GM12865 (cell line): Measurements from ENCODE around the gene SDHAF2.

Source experiments
- DNase-seq: peaks from one replicate; pipeline ENCODE4 v3.0.0; 2010; ENCODE audit warnings: low read depth
- H3K4me3 ChIP-seq: 2 replicates; pipeline ENCODE4 v1.5.1; 2011; ENCODE audit warnings: mild to moderate bottlenecking, low read depth, low read length, control low read depth
- CTCF ChIP-seq: IDR thresholded peaks from 2 replicates; pipeline ENCODE4 v1.5.1; 2011; ENCODE audit warnings: low read length, control low read depth, low read depth, inconsistent platforms; ENCODE audit not compliant: insufficient read depth; ENCODE audit errors: missing control alignments

The SDHAF2 gene

GRCh38 chr11:61401573-61401972 is 28.4 kb upstream of the SDHAF2 start:
- no peak for TF ChIP-seq CTCF
- no peak for DNase-seq
- no peak overlapping the region for H3K4me3 ChIP-seq

GRCh38 chr11:61403658-61404057 is 26.3 kb upstream of the SDHAF2 start:
- DNase-seq = no peak
- no peak for TF ChIP-seq CTCF
- H3K4me3 ChIP-seq = no peak overlapping the region

- no peak overlapping the region for H3K4me3 ChIP-seq
- DNase-seq = no peak
- TF ChIP-seq CTCF = no peak
Measured at GRCh38 chr11:61404103-61404502, 25.8 kb upstream of the SDHAF2 start.

- no peak for TF ChIP-seq CTCF
- H3K4me3 ChIP-seq = no peak overlapping the region
- DNase-seq = no peak
Measured at GRCh38 chr11:61404641-61405040, 25.3 kb upstream of the SDHAF2 start.

GRCh38 chr11:61406067-61406466 is 23.9 kb upstream of the SDHAF2 start:
- no peak for DNase-seq
- no peak for TF ChIP-seq CTCF
- no peak overlapping the region for H3K4me3 ChIP-seq

GRCh38 chr11:61406991-61407728 is 22.8 kb upstream of the SDHAF2 start:
- DNase-seq = no peak
- no peak for TF ChIP-seq CTCF
- H3K4me3 ChIP-seq = no peak overlapping the region

GRCh38 chr11:61411589-61411988 is 18.3 kb upstream of the SDHAF2 start:
- no peak for TF ChIP-seq CTCF
- no peak for DNase-seq
- no peak overlapping the region for H3K4me3 ChIP-seq
